ENCODE results near the gene CRLF1. TPM values are rescaled to one million over a fixed set of nuclear protein-coding genes. Genes with fewer than 3 reads are reported as not detected.

Gene CRLF1
- polyA plus RNA-seq, 3 donors: 0.19 TPM; not detected in 2

GRCh38 chr19:18651733-18652132, 45.1 kb upstream of the CRLF1 start:
- Histone ChIP-seq H3K27me3 (ENCODE audit: control insufficient read depth in 2 of 2, insufficient read depth in 2 of 2, low read length in 2 of 2) (no peaks in the 10 kb centered on the region), H2AFZ (ENCODE audit: insufficient read depth, low read depth, low read length, poor library complexity, severe bottlenecking) (no peak overlapping the region), H3K36me3 (replicated peaks in 1 of 2; ENCODE audit: control insufficient read depth in 1 of 2, insufficient read depth in 2 of 2, low read length in 2 of 2) (peaks cover 0 to 2% of the 10 kb centered on the region in 2 donors), H3K4me3 (replicated peaks in 1 of 3; ENCODE audit: low read depth in 2 of 3, low read length in 3 of 3) (no peak overlapping the region), H3K4me1 (ENCODE audit: control insufficient read depth in 1 of 2, insufficient read depth in 2 of 2, low read length in 2 of 2) (peaks cover 15 to 22% of the 10 kb centered on the region in 2 donors), H3K79me2 (ENCODE audit: insufficient read depth, low read length) (peaks cover 4% of the 10 kb centered on the region), H3K4me2 (replicated peaks; ENCODE audit: extremely low read depth, low read length, poor library complexity, severe bottlenecking) (no peak overlapping the region), H4K20me1 (ENCODE audit: insufficient read depth, low read length) (peaks cover 74% of the 10 kb centered on the region), H3K9ac (ENCODE audit: insufficient read depth, low read length, poor library complexity, severe bottlenecking) (no peak overlapping the region), H3K9me3 (replicated peaks in 1 of 2; ENCODE audit: control insufficient read depth in 1 of 2, insufficient read depth in 1 of 2, low read length in 2 of 2) (no peaks in the 10 kb centered on the region), H3K27ac (ENCODE audit: low read depth in 1 of 2, low read length in 2 of 2) (no peak overlapping the region)
- H3K36me3 Mint-ChIP-seq: peaks cover 19 to 27% of the 10 kb centered on the region in 2 donors
- peaks cover 11 to 20% (median 14%) of the 10 kb centered on the region in 3 donors for H3K27me3 Mint-ChIP-seq (ENCODE audit: low read depth in 3 of 3)
- TF ChIP-seq, protein P1, sequence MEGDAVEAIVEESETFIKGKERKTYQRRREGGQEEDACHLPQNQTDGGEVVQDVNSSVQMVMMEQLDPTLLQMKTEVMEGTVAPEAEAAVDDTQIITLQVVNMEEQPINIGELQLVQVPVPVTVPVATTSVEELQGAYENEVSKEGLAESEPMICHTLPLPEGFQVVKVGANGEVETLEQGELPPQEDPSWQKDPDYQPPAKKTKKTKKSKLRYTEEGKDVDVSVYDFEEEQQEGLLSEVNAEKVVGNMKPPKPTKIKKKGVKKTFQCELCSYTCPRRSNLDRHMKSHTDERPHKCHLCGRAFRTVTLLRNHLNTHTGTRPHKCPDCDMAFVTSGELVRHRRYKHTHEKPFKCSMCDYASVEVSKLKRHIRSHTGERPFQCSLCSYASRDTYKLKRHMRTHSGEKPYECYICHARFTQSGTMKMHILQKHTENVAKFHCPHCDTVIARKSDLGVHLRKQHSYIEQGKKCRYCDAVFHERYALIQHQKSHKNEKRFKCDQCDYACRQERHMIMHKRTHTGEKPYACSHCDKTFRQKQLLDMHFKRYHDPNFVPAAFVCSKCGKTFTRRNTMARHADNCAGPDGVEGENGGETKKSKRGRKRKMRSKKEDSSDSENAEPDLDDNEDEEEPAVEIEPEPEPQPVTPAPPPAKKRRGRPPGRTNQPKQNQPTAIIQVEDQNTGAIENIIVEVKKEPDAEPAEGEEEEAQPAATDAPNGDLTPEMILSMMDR (IDR thresholded peaks at IDR 0.05): no peak
- DNase-seq: no peak
- H3K27ac Mint-ChIP-seq: peak overlapping the region in 1 of 7 donors; percentile 52
- H3K4me1 Mint-ChIP-seq: peaks cover 23% of the 10 kb centered on the region
- intact Hi-C loops (cut with micrococcal nuclease): no loop called here
- no peak overlapping the region for H3K4me3 Mint-ChIP-seq
- H3K9me3 Mint-ChIP-seq: no peaks in the 10 kb centered on the region
- WGBS (ENCODE audit: insufficient coverage): 95% methylated on average over 6 of the region's 6 CpGs

DNA sequence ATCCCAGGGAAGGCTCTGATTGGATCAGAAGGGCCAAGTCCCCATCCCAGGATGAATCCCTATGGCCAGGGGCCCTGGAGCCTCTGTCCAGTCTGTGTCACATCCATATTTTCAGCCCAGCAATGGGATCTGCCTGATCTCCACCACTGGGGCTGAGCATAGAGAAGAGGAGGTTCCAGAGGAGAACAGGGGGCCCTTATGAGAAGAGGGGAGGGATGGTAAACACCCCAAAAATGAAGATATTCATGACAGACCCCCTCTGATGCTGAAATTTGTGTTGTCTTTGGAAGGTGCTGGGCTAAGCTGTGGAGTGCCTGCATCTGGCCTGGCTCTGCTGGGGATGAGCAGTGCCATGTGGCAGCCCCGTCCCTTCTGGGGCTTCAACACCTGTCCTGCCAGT, 44.7 kb upstream of the CRLF1 start:
- peaks cover 77% of the 10 kb centered on the region for H4K20me1 ChIP-seq (ENCODE audit: insufficient read depth, low read length)
- H3K4me3 Mint-ChIP-seq: no peak overlapping the region
- H3K9me3 Mint-ChIP-seq: no peaks in the 10 kb centered on the region
- H3K79me2 ChIP-seq (ENCODE audit: insufficient read depth, low read length): peaks cover 8% of the 10 kb centered on the region
- H3K4me1 ChIP-seq (ENCODE audit: control insufficient read depth in 1 of 2, insufficient read depth in 2 of 2, low read length in 2 of 2): peaks cover 15 to 22% of the 10 kb centered on the region in 2 donors
- no peak overlapping the region for H3K4me2 ChIP-seq (replicated peaks; ENCODE audit: extremely low read depth, low read length, poor library complexity, severe bottlenecking)
- intact Hi-C loops (cut with micrococcal nuclease): no loop called here
- H3K27ac Mint-ChIP-seq: no peak overlapping the region
- no peak for DNase-seq
- no peaks in the 10 kb centered on the region for H3K9me3 ChIP-seq (replicated peaks in 1 of 2; ENCODE audit: control insufficient read depth in 1 of 2, insufficient read depth in 1 of 2, low read length in 2 of 2)
- H3K36me3 ChIP-seq (replicated peaks in 1 of 2; ENCODE audit: control insufficient read depth in 1 of 2, insufficient read depth in 2 of 2, low read length in 2 of 2): peaks cover 0 to 2% of the 10 kb centered on the region in 2 donors
- no peak overlapping the region for H3K9ac ChIP-seq (ENCODE audit: insufficient read depth, low read length, poor library complexity, severe bottlenecking)
- H3K4me3 ChIP-seq (replicated peaks in 1 of 3; ENCODE audit: low read depth in 2 of 3, low read length in 3 of 3): no peak overlapping the region
- H3K27ac ChIP-seq (ENCODE audit: low read depth in 1 of 2, low read length in 2 of 2): no peak overlapping the region
- H3K27me3 Mint-ChIP-seq (ENCODE audit: low read depth in 3 of 3): peaks cover 11 to 20% (median 14%) of the 10 kb centered on the region in 3 donors
- TF ChIP-seq, protein P1 (IDR thresholded peaks at IDR 0.05): no peak
- WGBS (ENCODE audit: insufficient coverage): 100% methylated on average over 1 of the region's 1 CpG
- H3K4me1 Mint-ChIP-seq: peaks cover 23% of the 10 kb centered on the region
- H3K36me3 Mint-ChIP-seq: peaks cover 19 to 27% of the 10 kb centered on the region in 2 donors
- H3K27me3 ChIP-seq (ENCODE audit: control insufficient read depth in 2 of 2, insufficient read depth in 2 of 2, low read length in 2 of 2): no peaks in the 10 kb centered on the region
- no peak overlapping the region for H2AFZ ChIP-seq (ENCODE audit: insufficient read depth, low read depth, low read length, poor library complexity, severe bottlenecking)

Measured in CD14-positive monocyte (primary cell).